HepG2 (cell line): ENCODE results near the gene FAM161A. TPM values are rescaled to one million over a fixed set of nuclear protein-coding genes. Genes with fewer than 3 reads are reported as not detected.

Source experiments
- DNMT3B ChIP-seq: conservative IDR thresholded peaks from 2 replicates; pipeline ENCODE4 v1.6.1; 2016; ENCODE audit warnings: missing biosample characterization, control low read depth
- ELK4 ChIP-seq: sonication (generic); formaldehyde crosslinking; IDR thresholded peaks from 2 replicates; pipeline ENCODE4 v1.9.0; 2021; ENCODE audit warnings: missing genetic modification reagents, borderline replicate concordance
- FUBP1 ChIP-seq: sonication (generic); formaldehyde crosslinking; IDR thresholded peaks from 2 replicates; pipeline ENCODE4 v1.5.1; 2020; ENCODE audit warnings: missing genetic modification reagents, mild to moderate bottlenecking, borderline replicate concordance
- HDAC6 ChIP-seq: fragments of 200-600 bp; sonication (generic); IDR thresholded peaks from 2 replicates; pipeline ENCODE4 v1.7.0; 2017; ENCODE audit warnings: mild to moderate bottlenecking, antibody characterized with exemption, low read length, low read depth
- HIC2 ChIP-seq: sonication (generic); formaldehyde crosslinking; IDR thresholded peaks from 2 replicates; pipeline ENCODE4 v1.9.0; 2022; ENCODE audit warnings: low read depth, missing genetic modification reagents
- HOMEZ ChIP-seq: IDR thresholded peaks from 2 replicates; pipeline ENCODE4 v1.6.1; 2016; ENCODE audit warnings: low read depth
- ISX ChIP-seq: sonication (generic); formaldehyde crosslinking; conservative IDR thresholded peaks from 2 replicates; pipeline ENCODE4 v1.5.0; 2020; ENCODE audit warnings: missing genetic modification reagents
- MAF1 ChIP-seq: sonication (generic); formaldehyde crosslinking; IDR thresholded peaks from 2 replicates; pipeline ENCODE4 v1.5.0; 2020; ENCODE audit warnings: missing genetic modification reagents, borderline replicate concordance
- NR2F1 ChIP-seq, 2 experiments: fragments of 450-650 bp in 1 of 2; formaldehyde crosslinking in 1 of 2; IDR thresholded peaks; 2 replicates each; pipeline versions ENCODE4 v1.5.0 to v1.6.1; 2016 to 2020; ENCODE audit warnings: mild to moderate bottlenecking in 1 of 2, missing compliant biosample characterization in 1 of 2, missing genetic modification reagents in 1 of 2, moderate library complexity in 1 of 2
- NR2F2 ChIP-seq: IDR thresholded peaks from 2 replicates; pipeline ENCODE4 v1.6.1; 2012; ENCODE audit warnings: low read depth, inconsistent platforms, borderline replicate concordance
- REXO4 ChIP-seq: sonication (generic); formaldehyde crosslinking; IDR thresholded peaks from 2 replicates; pipeline ENCODE4 v1.8.0; 2022; ENCODE audit warnings: missing genetic modification reagents, mild to moderate bottlenecking, borderline replicate concordance
- SETDB1 ChIP-seq: sonication (generic); formaldehyde crosslinking; IDR thresholded peaks from 2 replicates; pipeline ENCODE4 v1.5.1; 2020; ENCODE audit warnings: missing genetic modification reagents, mild to moderate bottlenecking, borderline replicate concordance
- TEF ChIP-seq: sonication (generic); formaldehyde crosslinking; IDR thresholded peaks from 2 replicates; pipeline ENCODE4 v1.5.0; 2020; ENCODE audit warnings: missing genetic modification reagents
- TP53 ChIP-seq: sonication (generic); formaldehyde crosslinking; conservative IDR thresholded peaks from 2 replicates; pipeline ENCODE4 v1.4.0; 2020; ENCODE audit warnings: missing genetic modification reagents
- ZNF251 ChIP-seq: sonication (generic); formaldehyde crosslinking; IDR thresholded peaks from 2 replicates; pipeline ENCODE4 v1.9.0; 2021; ENCODE audit warnings: mild to moderate bottlenecking, missing genetic modification reagents
- ZNF264 ChIP-seq: sonication (generic); formaldehyde crosslinking; IDR thresholded peaks from 2 replicates; pipeline ENCODE4 v1.4.0; 2020; ENCODE audit warnings: missing genetic modification reagents
- ZNF331 ChIP-seq: sonication (generic); formaldehyde crosslinking; IDR thresholded peaks from 2 replicates; pipeline ENCODE4 v1.4.0; 2020; ENCODE audit warnings: missing genetic modification reagents
- ZNF552 ChIP-seq: sonication (generic); formaldehyde crosslinking; IDR thresholded peaks from 2 replicates; pipeline ENCODE4 v1.9.0; 2022; ENCODE audit warnings: missing genetic modification reagents, mild to moderate bottlenecking, borderline replicate concordance
- ZNF562 ChIP-seq: sonication (generic); formaldehyde crosslinking; IDR thresholded peaks from 2 replicates; pipeline ENCODE4 v1.8.0; 2022; ENCODE audit warnings: missing genetic modification reagents, borderline replicate concordance
- ZNF639 ChIP-seq: conservative IDR thresholded peaks from 2 replicates; pipeline ENCODE4 v1.6.1; 2018; ENCODE audit warnings: missing genetic modification reagents
- ZSCAN20 ChIP-seq: sonication (generic); formaldehyde crosslinking; IDR thresholded peaks from 2 replicates; pipeline ENCODE4 v1.4.0; 2020; ENCODE audit warnings: missing genetic modification reagents, mild to moderate bottlenecking, borderline replicate concordance
- polyA plus RNA-seq, 8 experiments: library from polyadenylated mRNA; depleted of rRNA in 3 of 8; stranded (reverse) in 7 of 8; unstranded in 1 of 8; fragments of >200 nt; fragmentation: Illumina TruSeq in 4 of 8; extraction: Trizol in 4 of 8; gene quantifications; 2 replicates each; pipeline versions ENCODE4 v1.2.1 to v1.2.3, GENCODE V29; 2011 to 2016; ENCODE audit warnings: low read depth in 4 of 8, missing spikeins in 1 of 8, mixed read lengths in 1 of 8; ENCODE audit not compliant: insufficient read depth in 1 of 8
- total RNA-seq, 5 experiments: library from RNA; depleted of rRNA; stranded (reverse); fragments of >200 nt; fragmentation: Illumina TruSeq; extraction: Trizol; gene quantifications; 2 replicates each; pipeline ENCODE4 v1.2.3, GENCODE V29; 2016; ENCODE audit warnings: low read depth in 1 of 5

FAM161A gene
- total and polyA plus RNA-seq, 2 of the 13 experiments (the other 11 are each of a cell fraction or from before 2014, with no cell fraction given) = 2.7 to 3.4 TPM

GRCh38 chr2:61854564-61855317, 881 bp upstream of the FAM161A start (continued):
- TF ChIP-seq FUBP1 (CRISPR knock-in tag) = no peak
- TF ChIP-seq HDAC6 = no peak
- no peak for TF ChIP-seq MAF1 (CRISPR knock-in tag)
- TF ChIP-seq ZNF639 (CRISPR knock-in tag) = no peak; the same call in 1 of the 2 replicates
- no peak for TF ChIP-seq TEF (CRISPR knock-in tag)
- TF ChIP-seq ZSCAN20 (CRISPR knock-in tag) = no peak
- TF ChIP-seq ELK4 (CRISPR knock-in tag) = no peak
- peak; percentile 90; the same call in 1 of the 2 replicates for TF ChIP-seq REXO4 (CRISPR knock-in tag)
- TF ChIP-seq TP53 (CRISPR knock-in tag) = no peak
- TF ChIP-seq NR2F2 = no peak
- no peak for TF ChIP-seq HIC2 (CRISPR knock-in tag)
- no peak for TF ChIP-seq ZNF562 (CRISPR knock-in tag)
- no peak for TF ChIP-seq ZNF552
- no peak for TF ChIP-seq NR2F1 (CRISPR knock-in tag; IDR thresholded peaks at IDR 0.05)
- no peak for TF ChIP-seq ZNF251 (CRISPR knock-in tag)
- TF ChIP-seq DNMT3B (CRISPR knock-in tag) = 0 out of 2 replicates have a peak, but pooled peaks have one; percentile 25
- TF ChIP-seq ZNF264 (CRISPR knock-in tag) = 0 out of 2 replicates have a peak, but pooled peaks have one; percentile 60
- no peak for TF ChIP-seq SETDB1 (CRISPR knock-in tag)
- peak; percentile 20; the same call in 1 of the 2 replicates for TF ChIP-seq ZNF331 (CRISPR knock-in tag)
- no peak for TF ChIP-seq ISX (CRISPR knock-in tag)
- TF ChIP-seq HOMEZ (CRISPR knock-in tag) = no peak
